H1 (cell line): ENCODE data around the gene NFE2L2. TPM values are rescaled to one million over a fixed set of nuclear protein-coding genes. Genes with fewer than 3 reads are reported as not detected.

Experiments used
- CTCF ChIA-PET: fragments of 300-600 bp; sonication (Branson Sonifier 250); formaldehyde crosslinking; loops from one replicate; lab custom pipeline; 2021; ENCODE audit not compliant: partially characterized antibody; lab: Charles Lee
- POLR2A ChIA-PET: fragments of 300-600 bp; sonication (Branson Sonifier 250); formaldehyde crosslinking; loops from one replicate; lab custom pipeline; 2021; ENCODE audit warnings: inconsistent platforms; ENCODE audit not compliant: partially characterized antibody; lab: Charles Lee
- DNase-seq, 2 experiments: peaks; one replicate each; pipeline versions ENCODE4 v3.0.0 to v3.0.0-alpha.2; 2010 to 2022; ENCODE audit warnings: low spot score in 2 of 2, low read depth in 1 of 2, mixed read lengths in 1 of 2
- FAIRE-seq: peaks from 2 replicates; lab custom pipeline; 2011; peaks lifted over from hg19 to GRCh38; lab: Jason Lieb, UNC
- H2AFZ ChIP-seq: 2 replicates; pipeline ENCODE4 v1.8.1; 2012; ENCODE audit warnings: low read length, inconsistent platforms
- H2AK5ac ChIP-seq: 2 replicates; pipeline ENCODE4 v1.6.1; 2013; ENCODE audit warnings: low read depth, low read length
- H2BK120ac ChIP-seq: replicated peaks from 2 replicates; pipeline ENCODE3; 2013; ENCODE audit warnings: low read depth, low read length, inconsistent platforms
- H2BK12ac ChIP-seq: 2 replicates; pipeline ENCODE4 v1.6.1; 2013; ENCODE audit warnings: low read depth, low read length
- H2BK15ac ChIP-seq: 2 replicates; pipeline ENCODE4 v1.6.1; 2013; ENCODE audit warnings: low read length
- H2BK20ac ChIP-seq: 2 replicates; pipeline ENCODE4 v1.6.1; 2013; ENCODE audit warnings: low read length
- H2BK5ac ChIP-seq: 2 replicates; pipeline ENCODE4 v1.6.1; 2013; ENCODE audit warnings: low read depth, low read length
- H3K14ac ChIP-seq: 2 replicates; pipeline ENCODE4 v1.6.1; 2013; ENCODE audit warnings: inconsistent platforms; ENCODE audit not compliant: insufficient read length
- H3K18ac ChIP-seq: 2 replicates; pipeline ENCODE4 v1.6.1; 2013; ENCODE audit warnings: low read length; ENCODE audit errors: extremely low read depth
- H3K23ac ChIP-seq: 2 replicates; pipeline ENCODE4 v1.6.1; 2013; ENCODE audit warnings: inconsistent platforms; ENCODE audit not compliant: insufficient read length
- H3K23me2 ChIP-seq: 2 replicates; pipeline ENCODE4 v1.6.1; 2013; ENCODE audit warnings: low read depth, low read length
- H3K27ac ChIP-seq: 2 replicates; pipeline ENCODE4 v1.6.1; 2011; ENCODE audit warnings: low read depth, low read length, inconsistent platforms
- H3K27me3 ChIP-seq, 4 experiments: replicated peaks in 1 of 4; 1 replicate in 1 of 4; 2 replicates in 3 of 4; pipeline versions ENCODE4 v1.6.1 to v1.8.1; 2011 to 2013; ENCODE audit warnings: low read length in 3 of 4, mild to moderate bottlenecking in 3 of 4, inconsistent platforms in 2 of 4, mixed read lengths in 2 of 4, moderate library complexity in 1 of 4; ENCODE audit not compliant: control insufficient read depth in 3 of 4, insufficient read depth in 3 of 4; ENCODE audit errors: extremely low read depth in 1 of 4
- H3K36me3 ChIP-seq, 4 experiments: 2 replicates each; pipeline versions ENCODE4 v1.6.1 to v1.8.1; 2011 to 2013; ENCODE audit warnings: mild to moderate bottlenecking in 4 of 4, low read length in 3 of 4, moderate library complexity in 2 of 4, control low read depth in 1 of 4, inconsistent platforms in 1 of 4; ENCODE audit not compliant: insufficient read depth in 4 of 4, control insufficient read depth in 2 of 4
- H3K4ac ChIP-seq: replicated peaks from 2 replicates; pipeline ENCODE3; 2013; ENCODE audit warnings: low read length, low read depth, mixed read lengths, inconsistent platforms; ENCODE audit not compliant: insufficient read length
- H3K4me1 ChIP-seq, 4 experiments: replicated peaks in 1 of 4; 1 replicate in 1 of 4; 2 replicates in 3 of 4; pipeline versions ENCODE4 v1.6.1 to v1.8.1; 2011 to 2013; ENCODE audit warnings: low read length in 3 of 4, inconsistent platforms in 2 of 4, mixed read lengths in 1 of 4; ENCODE audit not compliant: insufficient read depth in 4 of 4, control insufficient read depth in 3 of 4
- H3K4me2 ChIP-seq, 2 experiments: 2 replicates each; pipeline versions ENCODE4 v1.6.1 to v1.8.1; 2011 to 2013; ENCODE audit warnings: low read depth in 2 of 2, low read length in 2 of 2, control low read depth in 1 of 2, inconsistent platforms in 1 of 2, mild to moderate bottlenecking in 1 of 2; ENCODE audit not compliant: insufficient read depth in 1 of 2
- H3K4me3 ChIP-seq, 4 experiments: fragments of 200-600, 300-600 bp in 1 of 4; sonication (generic), shearing (Covaris generic), sonication (Bioruptor Twin) in 1 of 4; 2 replicates each; pipeline versions ENCODE4 v1.5.1 to v1.8.1; 2011 to 2016; ENCODE audit warnings: low read length in 4 of 4, low read depth in 3 of 4, control low read depth in 2 of 4, inconsistent platforms in 2 of 4, mild to moderate bottlenecking in 2 of 4, mixed read lengths in 1 of 4, moderate library complexity in 1 of 4; ENCODE audit not compliant: insufficient read depth in 2 of 4; ENCODE audit errors: extremely low read depth in 1 of 4
- H3K56ac ChIP-seq: replicated peaks from 2 replicates; pipeline ENCODE3; 2013; ENCODE audit warnings: low read depth, mild to moderate bottlenecking, mixed read lengths, low read length, inconsistent platforms; ENCODE audit not compliant: insufficient read length
- H3K79me1 ChIP-seq: 2 replicates; pipeline ENCODE4 v1.6.1; 2013; ENCODE audit warnings: low read depth, low read length, control low read depth
- H3K79me2 ChIP-seq, 2 experiments: 2 replicates each; pipeline versions ENCODE4 v1.6.1 to v1.8.1; 2012 to 2013; ENCODE audit warnings: low read length in 2 of 2, mild to moderate bottlenecking in 2 of 2, inconsistent platforms in 1 of 2; ENCODE audit not compliant: insufficient read depth in 2 of 2, control insufficient read depth in 1 of 2
- H3K9ac ChIP-seq, 4 experiments: replicated peaks in 1 of 4; 1 replicate in 1 of 4; 2 replicates in 3 of 4; pipeline versions ENCODE4 v1.6.1 to v1.8.1; 2011 to 2013; ENCODE audit warnings: low read depth in 3 of 4, low read length in 3 of 4, control low read depth in 2 of 4, mild to moderate bottlenecking in 2 of 4, moderate library complexity in 2 of 4, inconsistent platforms in 1 of 4; ENCODE audit errors: extremely low read depth in 1 of 4
- H3K9me3 ChIP-seq, 2 experiments: 2 replicates each; pipeline versions ENCODE4 v1.6.1 to v1.8.1; 2012 to 2013; ENCODE audit warnings: mild to moderate bottlenecking in 2 of 2, moderate library complexity in 2 of 2, control low read depth in 1 of 2, inconsistent platforms in 1 of 2, low read depth in 1 of 2, low read length in 1 of 2, mixed read lengths in 1 of 2; ENCODE audit not compliant: insufficient read depth in 2 of 2
- H4K20me1 ChIP-seq, 2 experiments: replicated peaks in 1 of 2; 2 replicates each; pipeline versions ENCODE3 to v1.8.1; 2011 to 2013; ENCODE audit warnings: inconsistent platforms in 2 of 2, low read length in 2 of 2, mild to moderate bottlenecking in 1 of 2; ENCODE audit not compliant: insufficient read depth in 2 of 2, control insufficient read depth in 1 of 2
- H4K5ac ChIP-seq: 2 replicates; pipeline ENCODE4 v1.6.1; 2013; ENCODE audit warnings: low read length, low read depth, mixed read lengths, inconsistent platforms; ENCODE audit not compliant: insufficient read length
- H4K8ac ChIP-seq: 2 replicates; pipeline ENCODE4 v1.8.0; 2013; ENCODE audit warnings: mild to moderate bottlenecking, moderate library complexity, low read length, inconsistent platforms; ENCODE audit not compliant: insufficient read depth; ENCODE audit errors: extremely low read depth
- H4K91ac ChIP-seq: replicated peaks from 2 replicates; pipeline ENCODE3; 2013; ENCODE audit warnings: low read length, mixed read lengths, inconsistent platforms; ENCODE audit not compliant: insufficient read length
- CHD2 ChIP-seq: IDR thresholded peaks from 2 replicates; pipeline ENCODE4 v1.6.1; 2012; ENCODE audit warnings: low read length, improper control_type of control experiment
- GTF2F1 ChIP-seq: IDR thresholded peaks from 2 replicates; pipeline ENCODE4 v1.6.1; 2012; ENCODE audit warnings: low read depth, low read length, improper control_type of control experiment, borderline replicate concordance
- KDM4A ChIP-seq: IDR thresholded peaks from one replicate; pipeline ENCODE4 v1.7.1; 2012; ENCODE audit warnings: low read depth, mild to moderate bottlenecking, moderate library complexity, low read length, inconsistent platforms; ENCODE audit not compliant: severe bottlenecking
- WGBS, 2 experiments: shearing (Covaris generic) in 1 of 2; methylation state at CpG; one replicate each; pipeline versions ENCODE4 v1.1.6 to v1.1.7; 2013 to 2015; ENCODE audit warnings: low lambda C conversion rate in 2 of 2, mixed read lengths in 2 of 2, inconsistent platforms in 1 of 2, low coverage in 1 of 2, missing lambda C conversion rate in 1 of 2; ENCODE audit not compliant: insufficient replicate concordance in 2 of 2, insufficient coverage in 1 of 2, insufficient read length in 1 of 2; ENCODE audit errors: extremely low coverage in 1 of 2, missing lambda C conversion rate in 1 of 2; 5-methylcytosine and 5-hydroxymethylcytosine counted together
- polyA plus RNA-seq, 7 experiments: library from polyadenylated mRNA; depleted of rRNA in 3 of 7; stranded (reverse) in 5 of 7; unstranded in 2 of 7; fragments of >200 nt in 5 of 7; fragments of 200-250 nt in 2 of 7; gene quantifications; 1 replicate in 5 of 7; 2 replicates in 1 of 7; 4 replicates in 1 of 7; pipeline versions ENCODE4 v1.2.1 to v1.2.3, GENCODE V29; 2011 to 2013; ENCODE audit warnings: missing spikeins in 2 of 7, mixed read lengths in 2 of 7
- total RNA-seq: library from RNA; stranded (reverse); fragmentation: NEBNext Ultra II Directional; extraction: Animal tissue kit (Norgen Biotek cat#: 25700); gene quantifications from 2 replicates; pipeline ENCODE4 v1.2.1, GENCODE V29; 2021
- TF ChIP-seq, protein P1 (sequence below): IDR thresholded peaks from 2 replicates; pipeline ENCODE4 v1.6.1; 2011; ENCODE audit warnings: low read depth, mild to moderate bottlenecking, low read length; ENCODE audit not compliant: insufficient read depth

NFE2L2 gene
- total and polyA plus RNA-seq, 2 of the 8 experiments (the other 6 are each of a cell fraction or from before 2014, with no cell fraction given): 33.2 to 34.5 TPM

DNA sequence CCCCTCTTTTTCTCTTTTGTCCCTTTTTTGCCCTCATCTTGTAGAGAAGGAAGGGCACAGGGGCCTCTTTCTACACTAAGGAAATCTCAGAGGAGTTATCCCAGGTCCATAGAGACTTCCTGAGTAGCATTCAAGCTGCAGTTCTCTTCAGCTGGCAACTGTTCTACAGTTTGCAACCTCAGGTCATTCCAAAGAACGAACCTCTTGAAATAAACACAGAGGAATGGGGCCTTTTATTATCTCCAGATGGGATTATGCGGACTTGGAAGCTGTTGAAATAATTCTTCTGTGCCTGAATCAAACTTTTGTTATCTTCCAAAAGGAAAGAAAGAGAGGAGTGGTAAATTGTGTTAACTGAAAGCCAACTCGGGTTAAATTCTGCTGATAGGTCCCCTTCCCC lies 31.0 kb upstream of the NFE2L2 start:
- no peak overlapping the region for H4K8ac ChIP-seq
- no peaks in the 10 kb centered on the region for H3K36me3 ChIP-seq
- H3K27ac ChIP-seq: no peak overlapping the region
- H3K9me3 ChIP-seq: no peaks in the 10 kb centered on the region
- H4K20me1 ChIP-seq: no peaks in the 10 kb centered on the region
- H2BK5ac ChIP-seq: no peak overlapping the region
- no peak overlapping the region for H2BK15ac ChIP-seq
- H3K4ac ChIP-seq: no peak overlapping the region
- H2AK5ac ChIP-seq: no peak overlapping the region
- no peak overlapping the region for H2BK20ac ChIP-seq
- H2BK120ac ChIP-seq: no peak overlapping the region
- no peak for DNase-seq
- ChIA-PET POLR2A (interaction anchor here (1.7 kb wide), 1 partner anchor 31 kb away, joined by 4 read pairs; the partner anchor contains the start of gene NFE2L2), CTCF (interaction anchor here (1.0 to 4.8 kb wide), 9 partner anchors 9 to 398 kb away, joined by 3 to 24 read pairs (median 4); partner anchors contain the start of gene NFE2L2)
- H2BK12ac ChIP-seq: no peak overlapping the region
- H3K79me1 ChIP-seq: no peaks in the 10 kb centered on the region
- H3K56ac ChIP-seq: no peak overlapping the region
- TF ChIP-seq, protein P1, sequence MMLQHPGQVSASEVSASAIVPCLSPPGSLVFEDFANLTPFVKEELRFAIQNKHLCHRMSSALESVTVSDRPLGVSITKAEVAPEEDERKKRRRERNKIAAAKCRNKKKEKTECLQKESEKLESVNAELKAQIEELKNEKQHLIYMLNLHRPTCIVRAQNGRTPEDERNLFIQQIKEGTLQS: no peak
- TF ChIP-seq KDM4A: no peak
- TF ChIP-seq CHD2: no peak
- TF ChIP-seq GTF2F1: no peak
- H3K9ac ChIP-seq: no peak overlapping the region
- no peak overlapping the region for H4K91ac ChIP-seq
- 73% methylated on average over 3 of the region's 3 CpGs; no CpG with 5 or more reads in 1 of the 2 experiments for WGBS, 2 experiments
- H3K18ac ChIP-seq: no peak overlapping the region
- H3K4me3 ChIP-seq: no peak overlapping the region
- no peak for FAIRE-seq
- no peaks in the 10 kb centered on the region for H3K23me2 ChIP-seq
- no peaks in the 10 kb centered on the region for H3K4me1 ChIP-seq
- no peaks in the 10 kb centered on the region for H3K79me2 ChIP-seq
- H3K27me3 ChIP-seq: no peaks in the 10 kb centered on the region
- no peak overlapping the region for H3K23ac ChIP-seq
- H3K14ac ChIP-seq: no peak overlapping the region
- no peak overlapping the region for H4K5ac ChIP-seq
- H2AFZ ChIP-seq: no peak overlapping the region
- H3K4me2 ChIP-seq: no peak overlapping the region
